B cell (primary cell): ENCODE results near the gene CBX5. TPM values are rescaled to one million over a fixed set of nuclear protein-coding genes. Genes with fewer than 3 reads are reported as not detected.

Experiments
- ATAC-seq: fragments of 200-7000 bp; cut with Tn5 transposase; one replicate; pipeline ENCODE4 v1.10.0; 2021; ENCODE audit warnings: low read depth, mild to moderate bottlenecking, moderate number of reproducible peaks, moderate library complexity
- CTCF ChIA-PET: fragments of 350-600 bp; sonication (Branson Sonifier 250); formaldehyde crosslinking; loops from one replicate; lab custom pipeline; 2021; ENCODE audit warnings: antibody characterized with exemption, inconsistent platforms; lab: Charles Lee
- POLR2A ChIA-PET: fragments of 350-600 bp; sonication (Branson Sonifier 250); formaldehyde crosslinking; loops from one replicate; lab custom pipeline; 2021; ENCODE audit warnings: antibody characterized with exemption; lab: Charles Lee
- DNase-seq: peaks from one replicate; pipeline ENCODE4 v3.0.0; 2013
- H2AFZ ChIP-seq: 2 replicates; pipeline ENCODE4 v1.6.1; 2012; ENCODE audit warnings: mild to moderate bottlenecking, low read depth, low read length; ENCODE audit not compliant: insufficient read depth, poor library complexity, severe bottlenecking
- H3K27ac ChIP-seq, 2 donors: 1 replicate in 1 of 2; 2 replicates in 1 of 2; pipeline ENCODE4 v1.5.1; 2012 to 2013; ENCODE audit warnings: low read length in 2 of 2, mild to moderate bottlenecking in 2 of 2, moderate library complexity in 1 of 2
- H3K27me3 ChIP-seq, 4 experiments: fragments of 200-600 bp in 1 of 4; sonication (generic) in 1 of 4; replicated peaks in 1 of 4; 1 replicate in 2 of 4; 2 replicates in 2 of 4; pipeline versions ENCODE4 v1.6.1 to v1.7.0; 2013 to 2016; ENCODE audit warnings: low read length in 3 of 4, mild to moderate bottlenecking in 2 of 4, mixed read lengths in 1 of 4, moderate library complexity in 1 of 4; ENCODE audit not compliant: insufficient read depth in 4 of 4, control insufficient read depth in 3 of 4; ENCODE audit errors: control extremely low read depth in 1 of 4
- H3K36me3 ChIP-seq, 2 experiments: replicated peaks in 1 of 2; 1 replicate in 1 of 2; 2 replicates in 1 of 2; pipeline versions ENCODE4 v1.6.1 to v1.7.1; 2013; ENCODE audit warnings: low read length in 1 of 2; ENCODE audit not compliant: insufficient read depth in 2 of 2, control insufficient read depth in 1 of 2; ENCODE audit errors: control extremely low read depth in 1 of 2, extremely low read depth in 1 of 2
- H3K4me1 ChIP-seq, 2 donors: fragments of 200-600 bp in 1 of 2; sonication (generic) in 1 of 2; 1 replicate in 1 of 2; 2 replicates in 1 of 2; pipeline versions ENCODE4 v1.5.1 to v1.6.1; 2013 to 2017; ENCODE audit warnings: low read length in 2 of 2; ENCODE audit not compliant: control insufficient read depth in 2 of 2, insufficient read depth in 2 of 2
- H3K4me2 ChIP-seq: replicated peaks from 2 replicates; pipeline ENCODE3; 2012; ENCODE audit warnings: mild to moderate bottlenecking, low read depth, low read length; ENCODE audit not compliant: poor library complexity, severe bottlenecking
- H3K4me3 ChIP-seq, 5 experiments: fragments of 200-600 bp in 1 of 5; sonication (generic) in 1 of 5; 1 replicate in 3 of 5; 2 replicates in 2 of 5; pipeline versions ENCODE4 v1.5.1 to v1.7.0; 2011 to 2016; ENCODE audit warnings: low read length in 4 of 5, mild to moderate bottlenecking in 4 of 5, low read depth in 2 of 5, control low read depth in 1 of 5, moderate library complexity in 1 of 5; ENCODE audit not compliant: insufficient read depth in 1 of 5; ENCODE audit errors: control extremely low read depth in 1 of 5, extremely low read depth in 1 of 5
- H3K79me2 ChIP-seq: fragments of 200-600 bp; sonication (generic); one replicate; pipeline ENCODE4 v1.6.0; 2016; ENCODE audit warnings: low read length; ENCODE audit not compliant: control insufficient read depth, insufficient read depth
- H3K9ac ChIP-seq: fragments of 200-600 bp; sonication (generic); 2 replicates; pipeline ENCODE4 v1.6.1; 2017; ENCODE audit warnings: mild to moderate bottlenecking, low read length, moderate library complexity
- H3K9me3 ChIP-seq, 3 donors: one replicate each; pipeline versions ENCODE4 v1.6.1 to v1.7.1; 2013; ENCODE audit warnings: low read length in 2 of 3; ENCODE audit not compliant: control insufficient read depth in 2 of 3, insufficient read depth in 1 of 3; ENCODE audit errors: control extremely low read depth in 1 of 3
- H4K20me1 ChIP-seq: 2 replicates; pipeline ENCODE4 v1.6.0; 2012; ENCODE audit warnings: mild to moderate bottlenecking, low read length; ENCODE audit not compliant: insufficient read depth, control insufficient read depth, poor library complexity, severe bottlenecking
- H3K27ac Mint-ChIP-seq: one replicate; pipeline ENCODE4 v1.8.0; 2021; ENCODE audit warnings: mixed read lengths
- H3K27me3 Mint-ChIP-seq: one replicate; pipeline ENCODE4 v1.8.0; 2021; ENCODE audit warnings: mixed read lengths
- H3K4me1 Mint-ChIP-seq: one replicate; pipeline ENCODE4 v1.8.0; 2021; ENCODE audit warnings: mixed read lengths
- H3K4me3 Mint-ChIP-seq: one replicate; pipeline ENCODE4 v1.8.0; 2021; ENCODE audit warnings: mixed read lengths
- H3K9me3 Mint-ChIP-seq: one replicate; pipeline ENCODE4 v1.8.0; 2022; ENCODE audit warnings: mixed read lengths; ENCODE audit not compliant: insufficient read depth
- EZH2 ChIP-seq: IDR thresholded peaks from 2 replicates; pipeline ENCODE4 v1.6.1; 2012; ENCODE audit warnings: borderline replicate concordance, low read depth, mild to moderate bottlenecking, moderate library complexity, low read length; ENCODE audit not compliant: insufficient read depth, poor library complexity, severe bottlenecking
- WGBS: methylation state at CpG from one replicate; pipeline ENCODE4 v1.1.5; 2013; ENCODE audit warnings: missing lambda C conversion rate; ENCODE audit not compliant: insufficient coverage; 5-methylcytosine and 5-hydroxymethylcytosine counted together
- intact Hi-C: fragments of 100-400 bp; cut with micrococcal nuclease; formaldehyde crosslinking; loops from one replicate; pipeline ENCODE4 v1.10.0; 2022
- polyA plus RNA-seq: library from polyadenylated mRNA; depleted of rRNA; stranded (reverse); fragments of >200 nt; gene quantifications from 2 replicates; pipeline ENCODE4 v1.2.3, GENCODE V29; 2012
- total RNA-seq, 2 donors: library from RNA; stranded (reverse); fragments of 120-200 nt in 1 of 2; gene quantifications; 1 replicate in 1 of 2; 2 replicates in 1 of 2; pipeline versions ENCODE4 v1.2.3 to v1.2.4, GENCODE V29; 2013 to 2022
- TF ChIP-seq, protein P1 (sequence below): fragments of 200-600 bp; IDR thresholded peaks from one replicate; pipeline ENCODE4 v1.8.0; 2022; ENCODE audit warnings: antibody characterized with exemption, mild to moderate bottlenecking

Gene CBX5
- total and polyA plus RNA-seq, 2 donors (not counting 1 experiment from before 2014, with no cell fraction given): 10.5 to 66.2 TPM

DNA sequence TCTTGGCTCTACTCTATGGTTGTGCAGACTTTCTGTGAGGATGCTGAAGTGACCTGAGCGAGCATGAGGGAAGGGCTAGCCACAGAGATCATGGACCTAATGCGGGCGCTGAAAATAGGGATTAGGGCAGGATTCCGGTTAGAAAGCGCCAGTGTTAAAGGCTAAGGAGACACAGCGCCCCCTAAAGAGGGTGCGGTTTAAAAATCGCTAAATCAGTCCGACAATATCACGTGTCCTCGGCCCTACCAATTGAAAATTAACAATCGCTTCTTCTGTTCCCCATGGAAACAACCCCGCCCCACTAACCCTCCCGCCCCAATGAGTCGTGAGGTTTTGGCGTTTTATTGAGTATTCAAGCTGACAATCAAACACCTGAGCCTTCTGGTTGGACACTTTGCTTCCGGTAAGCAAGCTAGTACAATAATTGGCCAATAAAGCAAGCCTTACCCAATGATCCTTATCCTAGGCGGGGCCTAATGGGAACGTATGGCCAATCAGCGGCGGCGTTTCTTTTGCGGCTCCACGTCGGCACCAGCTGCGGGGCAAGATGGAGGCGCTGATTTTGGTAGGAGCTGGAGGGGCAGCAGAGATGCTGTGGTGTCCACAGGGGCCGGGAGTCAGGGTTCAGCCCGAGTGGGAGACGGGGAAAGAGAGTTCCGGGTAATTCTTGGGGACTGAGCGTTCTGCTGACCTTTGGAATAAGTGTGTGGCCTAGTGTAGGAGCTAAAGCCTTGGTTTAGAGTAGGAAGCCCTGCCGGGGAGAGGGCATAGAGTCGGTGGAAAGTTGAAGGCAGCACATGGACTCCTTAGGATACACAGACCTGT is 44.9 kb upstream of the CBX5 start, which contains the start of gene COPZ1:
Gene COPZ1, plus strand, starts transcription at position 515 of the 825 bp plus-strand sequence. Its CDS starts 33 bp downstream, at position 548.
- DNase-seq (peak; percentile 97), ATAC-seq (peak; percentile 93)
- POLR2A ChIA-PET: interaction anchor here (0.6 to 1.9 kb wide), 11 partner anchors 23 to 872 kb away, joined by 3 to 23 read pairs (median 4); partner anchors contain the start of genes CBX5 and HNRNPA1
- Mint-ChIP-seq H3K4me1 (peaks cover 30% of the 10 kb centered on the region), H3K9me3 (no peaks in the 10 kb centered on the region), H3K27me3 (no peaks in the 10 kb centered on the region), H3K4me3 (peak within 1 kb of the TSS; percentile 94), H3K27ac (peak within 1 kb of the TSS; percentile 96)
- CTCF ChIA-PET: interaction anchor here (0.6 to 7.8 kb wide), 20 partner anchors 10 to 174 kb away, joined by 3 to 61 read pairs (median 8); partner anchors contain the start of genes CBX5, HNRNPA1 and NFE2
- H3K4me3 ChIP-seq: peak within 1 kb of the TSS; percentile 54 to 97 (median 87)
- peak within 1 kb of the TSS; percentile 81 for H3K4me2 ChIP-seq
- peaks cover 41% of the 10 kb centered on the region for H3K79me2 ChIP-seq
- no peaks in the 10 kb centered on the region for H3K9me3 ChIP-seq
- peak within 1 kb of the TSS; percentile 76 to 89 for H3K27ac ChIP-seq
- WGBS: 1% methylated on average over 24 of the region's 34 CpGs
- peak within 1 kb of the TSS; percentile 86 for H3K9ac ChIP-seq
- H2AFZ ChIP-seq: peak within 1 kb of the TSS; percentile 97
- H3K4me1 ChIP-seq: peaks cover 9 to 11% of the 10 kb centered on the region in 2 donors
- TF ChIP-seq, protein P1, sequence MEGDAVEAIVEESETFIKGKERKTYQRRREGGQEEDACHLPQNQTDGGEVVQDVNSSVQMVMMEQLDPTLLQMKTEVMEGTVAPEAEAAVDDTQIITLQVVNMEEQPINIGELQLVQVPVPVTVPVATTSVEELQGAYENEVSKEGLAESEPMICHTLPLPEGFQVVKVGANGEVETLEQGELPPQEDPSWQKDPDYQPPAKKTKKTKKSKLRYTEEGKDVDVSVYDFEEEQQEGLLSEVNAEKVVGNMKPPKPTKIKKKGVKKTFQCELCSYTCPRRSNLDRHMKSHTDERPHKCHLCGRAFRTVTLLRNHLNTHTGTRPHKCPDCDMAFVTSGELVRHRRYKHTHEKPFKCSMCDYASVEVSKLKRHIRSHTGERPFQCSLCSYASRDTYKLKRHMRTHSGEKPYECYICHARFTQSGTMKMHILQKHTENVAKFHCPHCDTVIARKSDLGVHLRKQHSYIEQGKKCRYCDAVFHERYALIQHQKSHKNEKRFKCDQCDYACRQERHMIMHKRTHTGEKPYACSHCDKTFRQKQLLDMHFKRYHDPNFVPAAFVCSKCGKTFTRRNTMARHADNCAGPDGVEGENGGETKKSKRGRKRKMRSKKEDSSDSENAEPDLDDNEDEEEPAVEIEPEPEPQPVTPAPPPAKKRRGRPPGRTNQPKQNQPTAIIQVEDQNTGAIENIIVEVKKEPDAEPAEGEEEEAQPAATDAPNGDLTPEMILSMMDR: peak; percentile 85
- no peak for TF ChIP-seq EZH2
- intact Hi-C loops: loop anchor here (1.0 to 2.0 kb wide), 7 partner anchors 31 to 136 kb away; no protein-coding TSS in a partner anchor
- peaks cover 0 to 9% of the 10 kb centered on the region in 2 experiments for H3K36me3 ChIP-seq
- peaks cover 2% of the 10 kb centered on the region for H4K20me1 ChIP-seq
- H3K27me3 ChIP-seq: no peaks in the 10 kb centered on the region
